GM19468 (cell line): Measurements from ENCODE around the gene DOCK4.

ENCODE experiments used
- ATAC-seq: cut with Tn5 transposase; IDR thresholded peaks from one replicate; pipeline ENCODE4 v1.9.1; 2021; ENCODE audit warnings: mild to moderate bottlenecking, moderate library complexity, moderate number of reproducible peaks; ENCODE audit not compliant: unreplicated experiment; ENCODE audit errors: extremely low read depth

DOCK4 gene

DNA sequence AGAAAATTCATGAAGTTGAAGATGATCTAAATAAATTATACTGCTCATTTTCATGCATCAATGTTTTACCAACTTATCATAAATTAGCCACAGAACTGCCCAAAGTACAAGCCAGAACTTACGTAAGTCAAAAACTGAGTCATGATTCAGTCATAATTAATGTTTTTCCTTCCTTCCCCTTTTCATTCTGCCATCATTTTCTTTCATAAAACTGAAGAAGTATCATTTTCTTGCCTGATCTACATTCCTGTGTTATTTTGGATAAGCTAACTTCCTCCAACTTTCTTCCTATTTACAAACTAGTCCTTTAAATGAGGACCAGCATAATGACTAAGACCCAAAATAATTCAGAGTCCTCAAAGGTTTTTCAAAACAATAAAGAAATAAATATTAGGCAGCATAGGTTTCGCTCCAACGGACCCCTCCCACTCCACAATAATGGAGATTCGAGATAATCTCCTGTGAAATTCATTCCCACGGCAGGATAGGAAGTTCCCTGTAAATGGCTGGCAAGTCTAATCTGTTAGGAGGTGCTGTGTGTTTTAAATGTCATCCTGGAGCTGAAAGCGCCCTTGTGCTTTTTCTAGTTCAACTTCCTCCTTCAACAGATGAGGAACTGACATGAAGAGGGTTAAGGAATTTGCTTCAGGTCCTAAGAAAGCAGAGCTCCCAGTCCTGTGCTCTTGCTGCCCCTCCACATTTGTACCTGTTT lies 218.9 kb downstream of the DOCK4 start:
- no peak for ATAC-seq

DNA sequence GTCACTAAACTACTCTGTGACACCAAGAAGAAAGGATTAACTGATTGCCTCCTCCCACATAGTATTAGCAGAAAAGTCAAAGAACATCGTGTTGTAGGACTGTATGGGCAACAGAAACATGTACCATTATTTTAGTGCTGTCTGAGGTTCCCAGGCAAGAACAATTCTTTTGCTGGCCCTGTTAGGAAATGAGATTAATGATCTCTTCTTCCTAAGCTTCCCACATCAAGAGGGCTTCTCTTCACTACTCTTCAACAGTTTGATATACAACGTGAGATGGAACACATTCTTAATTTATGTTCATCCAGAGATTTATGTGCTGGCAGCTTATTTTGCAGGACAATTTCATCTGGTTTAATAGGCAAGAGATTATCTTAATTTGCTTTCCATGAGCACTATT lies 219.6 kb downstream of the DOCK4 start:
- no peak for ATAC-seq

GRCh38 chr7:111985798-111986197 lies 220.4 kb downstream of the DOCK4 start:
- ATAC-seq: no peak

DNA sequence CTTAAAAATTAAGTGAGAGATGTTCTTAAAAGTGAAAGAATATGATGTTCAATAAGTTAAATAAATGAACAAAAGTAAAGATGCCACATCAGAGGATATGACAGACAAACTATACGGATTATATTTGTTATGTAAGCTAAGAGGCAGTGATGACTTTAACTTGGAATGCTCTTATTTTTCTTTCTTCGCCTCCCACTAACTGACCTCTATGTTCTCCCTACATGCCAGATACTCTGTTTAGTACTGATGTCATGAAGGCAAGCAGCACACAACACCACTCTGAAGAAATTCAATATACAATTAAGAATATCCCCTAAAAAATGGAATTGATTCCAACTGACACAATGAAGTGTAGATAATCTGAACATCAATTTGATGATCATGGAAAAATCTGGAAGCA lies 223.4 kb downstream of the DOCK4 start:
- ATAC-seq: no peak

- ATAC-seq: no peak
Measured at GRCh38 chr7:111982133-111982532, 224.1 kb downstream of the DOCK4 start.

GRCh38 chr7:111980725-111981124 lies 225.5 kb downstream of the DOCK4 start:
- ATAC-seq: no peak

DNA sequence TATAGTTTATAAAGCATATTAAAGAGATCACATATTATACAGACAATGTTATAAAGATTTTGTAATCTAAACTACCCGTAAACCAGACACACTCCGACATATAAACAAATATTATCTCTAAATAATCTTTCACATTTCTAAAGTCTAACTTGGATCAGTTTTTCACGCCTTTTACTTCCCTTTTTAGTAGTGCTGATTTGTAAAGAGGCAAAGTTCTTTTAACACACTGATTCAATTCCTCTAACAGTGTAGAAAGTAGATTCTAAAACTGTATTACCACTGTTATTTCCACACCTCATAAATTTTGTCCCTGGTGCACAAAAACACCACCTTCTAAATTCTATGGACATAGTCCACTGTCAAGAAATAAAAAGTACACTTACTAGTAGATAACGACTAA lies 230.9 kb downstream of the DOCK4 start:
- no peak for ATAC-seq

GRCh38 chr7:111960984-111961383 lies 245.2 kb downstream of the DOCK4 start:
- no peak for ATAC-seq

DNA sequence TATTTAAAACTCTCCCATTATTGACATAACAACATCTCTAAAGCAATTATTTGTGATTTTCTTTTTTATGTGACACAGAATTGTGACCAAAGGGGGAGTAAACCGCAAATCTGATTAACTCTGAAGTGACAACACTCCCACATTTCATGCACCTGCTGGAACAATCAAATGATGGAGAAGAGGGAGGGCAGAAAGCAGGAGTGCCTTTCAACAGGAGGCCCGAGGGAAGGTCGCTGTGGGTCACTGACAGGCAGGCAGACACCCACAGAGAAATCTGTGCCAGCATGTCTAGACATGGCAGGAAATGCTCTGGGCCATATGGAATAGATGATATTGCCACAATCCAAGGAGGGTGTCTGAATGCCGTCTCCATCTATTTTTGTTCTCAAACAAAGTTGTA lies 247.3 kb downstream of the DOCK4 start:
- ATAC-seq: no peak

- no peak for ATAC-seq
Measured at GRCh38 chr7:111958431-111958830, 247.8 kb downstream of the DOCK4 start.

GRCh38 chr7:111955616-111956015 lies 250.6 kb downstream of the DOCK4 start:
- no peak for ATAC-seq

GRCh38 chr7:111954474-111955381 lies 251.5 kb downstream of the DOCK4 start:
- ATAC-seq: no peak

DNA sequence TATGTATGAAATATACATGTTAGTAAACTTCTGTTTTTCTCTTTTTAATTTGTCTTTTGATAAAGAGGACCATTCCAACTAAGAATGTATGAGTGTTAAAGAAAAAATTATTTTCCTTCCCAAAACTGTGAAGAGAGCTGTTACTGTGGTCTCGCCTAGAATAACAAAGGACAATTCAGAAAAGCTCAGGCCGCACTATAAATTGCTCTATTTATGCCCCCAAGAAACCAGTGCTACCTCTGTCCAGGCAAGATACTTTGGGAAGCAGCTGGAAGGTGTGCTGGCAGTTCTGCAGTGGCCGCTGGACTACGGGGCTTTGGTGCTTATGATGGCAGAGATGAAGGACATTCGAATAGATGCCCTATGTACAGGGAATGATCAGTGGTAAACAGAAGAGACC lies 252.1 kb downstream of the DOCK4 start:
- no peak for ATAC-seq

DNA sequence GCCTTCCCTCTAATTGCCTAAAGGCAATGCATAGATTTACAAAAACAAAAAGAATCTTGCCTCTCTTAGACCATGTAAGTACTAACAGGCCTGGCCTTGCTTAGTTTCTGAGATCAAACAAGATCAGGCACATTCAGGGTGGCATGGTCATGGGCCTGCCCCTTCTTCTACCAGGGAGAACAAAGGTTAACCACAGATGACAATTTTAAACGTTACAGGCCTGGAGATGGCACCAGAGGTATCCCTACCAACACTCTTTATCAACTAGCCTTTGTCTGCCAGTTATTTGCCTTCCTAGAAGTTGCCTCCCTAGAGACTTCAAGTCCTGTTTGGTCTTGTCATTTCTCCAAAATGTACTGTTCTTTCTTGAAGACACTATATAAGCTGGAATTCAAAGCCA lies 252.6 kb downstream of the DOCK4 start:
- no peak for ATAC-seq

DNA sequence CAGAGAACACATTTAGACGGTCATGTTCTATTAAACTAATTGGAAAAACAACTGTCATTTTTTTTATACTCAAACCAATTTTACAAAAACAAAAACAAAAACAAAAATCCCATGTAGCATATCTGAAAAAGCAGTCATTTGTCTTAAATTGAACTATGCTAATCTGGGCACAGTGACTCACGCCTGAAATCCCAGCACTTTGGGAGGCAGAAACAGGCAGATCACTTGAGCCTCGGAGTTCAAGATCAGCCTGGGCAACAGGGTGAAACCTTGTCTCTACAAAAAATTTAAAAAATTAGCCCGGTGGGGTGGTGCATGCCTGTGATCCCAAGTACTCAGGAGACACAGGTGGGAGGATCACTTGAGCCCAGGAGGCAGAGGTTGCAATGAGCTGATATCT lies 253.4 kb downstream of the DOCK4 start:
- no peak for ATAC-seq

DNA sequence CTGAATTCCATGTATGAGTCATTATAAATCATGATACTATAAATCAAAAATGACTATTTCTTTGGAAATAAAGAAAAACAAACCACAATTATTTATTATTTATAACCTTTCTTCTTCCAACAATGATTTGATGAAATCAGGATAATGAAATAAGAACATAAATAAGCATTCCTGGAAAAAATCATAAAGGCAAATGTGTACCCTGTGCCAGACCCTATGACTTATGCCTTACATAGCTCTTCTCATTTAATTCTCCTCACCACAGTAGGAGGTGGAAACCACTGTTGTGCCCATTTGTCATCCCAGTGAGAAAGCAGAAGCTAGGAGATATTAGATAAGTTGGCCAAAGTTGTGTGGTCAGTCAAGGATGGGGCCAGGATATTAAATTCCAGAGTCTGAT lies 255.1 kb downstream of the DOCK4 start:
- no peak for ATAC-seq

DNA sequence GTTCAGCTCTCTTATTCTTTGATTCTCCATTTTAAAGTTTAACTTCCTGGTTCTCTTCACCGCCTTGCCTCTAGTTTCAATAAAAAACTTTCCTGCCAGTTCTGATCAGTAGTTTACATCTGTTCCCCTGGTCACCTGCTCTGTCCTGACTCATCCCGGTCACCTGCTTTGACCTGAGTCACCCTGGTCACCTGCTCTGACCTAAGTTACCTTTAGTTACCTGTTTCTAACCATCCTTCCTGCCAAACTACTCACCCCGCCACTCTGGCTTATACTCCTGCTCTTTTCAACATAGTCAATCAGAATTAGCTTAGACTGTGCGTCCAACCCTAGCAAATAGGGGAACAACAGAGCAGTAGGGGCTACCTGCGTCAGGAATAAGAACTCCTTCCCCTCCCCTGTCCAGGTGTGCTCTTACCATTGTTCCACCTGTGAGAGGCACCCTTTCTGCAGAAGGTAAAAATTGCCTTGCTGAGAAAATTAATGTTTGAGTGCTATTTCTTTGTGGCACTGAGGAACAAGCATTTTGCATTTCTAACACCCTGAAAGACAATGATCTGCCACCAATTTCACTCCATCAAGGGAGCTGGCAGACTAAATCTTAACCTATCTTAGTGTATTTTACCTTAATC lies 263.6 kb downstream of the DOCK4 start:
- ATAC-seq: no peak

DNA sequence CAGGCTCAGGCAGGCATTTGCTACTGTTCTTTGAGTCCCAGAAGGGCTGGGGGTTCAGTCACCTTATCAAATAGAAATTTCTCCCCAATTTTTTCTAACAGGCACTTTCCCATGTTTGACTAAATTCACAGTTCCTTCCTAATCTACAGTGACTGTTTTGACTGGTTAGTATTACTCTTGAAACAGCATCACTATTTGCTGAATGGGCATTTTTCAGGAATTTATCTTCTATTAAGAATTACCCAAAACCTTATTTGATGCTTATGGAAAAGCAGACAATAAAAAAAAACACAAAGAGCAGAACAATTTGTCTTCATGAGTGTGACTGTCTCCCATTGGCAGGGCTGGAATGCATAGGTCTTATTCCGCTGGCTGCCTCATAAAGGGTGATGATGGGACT lies 269.0 kb downstream of the DOCK4 start:
- ATAC-seq: no peak

- ATAC-seq: no peak
Measured at GRCh38 chr7:111933609-111934008, 272.6 kb downstream of the DOCK4 start.

DNA sequence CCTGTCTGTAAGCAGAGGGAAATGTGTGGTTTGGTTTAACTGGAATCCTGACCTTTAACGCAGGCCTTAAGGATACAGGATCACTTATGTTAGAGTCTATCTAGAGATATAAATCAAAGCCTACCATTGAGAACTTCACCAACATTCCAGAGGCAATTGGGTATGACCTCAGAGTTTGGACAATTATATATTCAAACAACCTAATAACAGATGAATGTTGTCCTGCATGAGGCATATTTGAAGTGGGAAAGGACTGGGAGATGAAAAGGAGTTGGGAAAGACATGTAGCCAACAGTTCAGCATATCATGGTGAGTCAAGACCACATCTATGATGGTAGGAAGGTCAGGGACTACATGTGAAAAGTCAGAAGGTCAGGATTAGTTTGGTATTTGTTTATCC lies 274.2 kb downstream of the DOCK4 start:
- ATAC-seq: no peak

DNA sequence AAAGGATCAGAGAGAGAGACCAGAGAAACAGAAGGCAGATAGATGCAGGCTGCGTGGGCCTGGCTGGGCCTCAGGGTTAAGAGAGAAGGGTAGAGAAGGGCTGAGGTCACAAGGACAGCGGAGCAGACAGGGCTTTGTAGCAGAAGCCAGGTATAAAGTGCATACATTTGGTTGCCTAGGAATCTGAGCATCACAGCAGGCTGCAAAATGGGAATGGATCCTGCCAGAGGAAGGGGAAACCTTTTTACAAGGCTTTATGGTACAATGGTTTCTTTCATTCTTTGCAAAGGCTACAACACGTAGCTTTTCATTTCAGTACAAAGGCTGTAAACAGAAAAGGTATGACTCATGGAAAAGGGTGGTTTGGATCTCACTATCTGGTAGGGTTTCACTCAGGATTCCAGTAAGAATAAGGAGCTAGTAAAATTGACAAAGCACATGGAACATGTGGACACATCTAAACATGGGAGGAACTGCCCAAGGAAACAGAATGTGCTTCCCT lies 275.1 kb downstream of the DOCK4 start:
- no peak for ATAC-seq
